ENCODE measurements around the gene SASS6. TPM values are rescaled to one million over a fixed set of nuclear protein-coding genes. Genes with fewer than 3 reads are reported as not detected.
A peak's percentile ranks its signal among the peaks of the same experiment; 100 is the strongest.
"Not testable (repeated sequence)": the region's sequence is repeated elsewhere in the genome, so short reads cannot be mapped to it uniquely, and the experiment has no call there.

SASS6 gene
- polyA plus RNA-seq, 1 donor (not counting 4 experiments of a cell fraction or from before 2014, with no cell fraction given), result 2.5 TPM

- no peak for FAIRE-seq
- no peaks in the 10 kb centered on the region for H3K9me3 ChIP-seq (ENCODE audit: control insufficient read depth, low read depth, low read length)
- H3K36me3 ChIP-seq (ENCODE audit: control insufficient read depth in 2 of 2, extremely low read depth in 1 of 2, insufficient read depth in 2 of 2, low read length in 2 of 2), result peaks cover 0 to 6% of the 10 kb centered on the region in 2 experiments
- no peaks in the 10 kb centered on the region for H3K27me3 ChIP-seq (ENCODE audit: control insufficient read depth, extremely low read depth, insufficient read depth, low read length)
- peaks cover 3% of the 10 kb centered on the region for H3K9me1 ChIP-seq (ENCODE audit: control insufficient read depth, extremely low read depth, insufficient read depth, low read length)
- H3K4me2 ChIP-seq (ENCODE audit: control insufficient read depth, extremely low read depth, insufficient read depth, low read depth, low read length), result peak overlapping the region; percentile 64
- TF ChIP-seq, protein P1, sequence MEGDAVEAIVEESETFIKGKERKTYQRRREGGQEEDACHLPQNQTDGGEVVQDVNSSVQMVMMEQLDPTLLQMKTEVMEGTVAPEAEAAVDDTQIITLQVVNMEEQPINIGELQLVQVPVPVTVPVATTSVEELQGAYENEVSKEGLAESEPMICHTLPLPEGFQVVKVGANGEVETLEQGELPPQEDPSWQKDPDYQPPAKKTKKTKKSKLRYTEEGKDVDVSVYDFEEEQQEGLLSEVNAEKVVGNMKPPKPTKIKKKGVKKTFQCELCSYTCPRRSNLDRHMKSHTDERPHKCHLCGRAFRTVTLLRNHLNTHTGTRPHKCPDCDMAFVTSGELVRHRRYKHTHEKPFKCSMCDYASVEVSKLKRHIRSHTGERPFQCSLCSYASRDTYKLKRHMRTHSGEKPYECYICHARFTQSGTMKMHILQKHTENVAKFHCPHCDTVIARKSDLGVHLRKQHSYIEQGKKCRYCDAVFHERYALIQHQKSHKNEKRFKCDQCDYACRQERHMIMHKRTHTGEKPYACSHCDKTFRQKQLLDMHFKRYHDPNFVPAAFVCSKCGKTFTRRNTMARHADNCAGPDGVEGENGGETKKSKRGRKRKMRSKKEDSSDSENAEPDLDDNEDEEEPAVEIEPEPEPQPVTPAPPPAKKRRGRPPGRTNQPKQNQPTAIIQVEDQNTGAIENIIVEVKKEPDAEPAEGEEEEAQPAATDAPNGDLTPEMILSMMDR (optimal IDR thresholded peaks at IDR 0.05 in 1 of 3, IDR thresholded peaks at IDR 0.05 in 1 of 3, conservative IDR thresholded peaks at IDR 0.05 in 1 of 3; ENCODE audit: extremely low read depth in 1 of 3, insufficient read depth in 2 of 3, low read length in 3 of 3), result no peak
- no peak for TF ChIP-seq EZH2 (IDR thresholded peaks at IDR 0.05; ENCODE audit: low read length)
- H3K79me2 ChIP-seq (ENCODE audit: control insufficient read depth, insufficient read depth, low read length), result peaks cover 82% of the 10 kb centered on the region
- peak overlapping the region; percentile 17 for H3K27ac ChIP-seq (ENCODE audit: control insufficient read depth, insufficient read depth, low read length)
- dilution Hi-C loops (cut with MboI; ENCODE audit: extremely low pct_ligation_motif_present, low sequenced_read_pairs), result no loop called here
- H2AFZ ChIP-seq (ENCODE audit: control insufficient read depth, low read length), result no peak overlapping the region
- H4K20me1 ChIP-seq (ENCODE audit: control insufficient read depth, extremely low read depth, insufficient read depth, low read length), result peaks cover 2% of the 10 kb centered on the region
- no peak overlapping the region for H3K9ac ChIP-seq (ENCODE audit: control insufficient read depth, extremely low read depth, insufficient read depth, low read length)
- no peak overlapping the region for H3K4me3 ChIP-seq (ENCODE audit: control insufficient read depth in 2 of 3, extremely low read depth in 1 of 3, insufficient read depth in 2 of 3, low read depth in 1 of 3, low read length in 3 of 3)
- DNase-seq (ENCODE audit: low read depth, low spot score), result no peak
- peaks cover 39% of the 10 kb centered on the region for H3K4me1 ChIP-seq (ENCODE audit: control insufficient read depth, extremely low read depth, insufficient read depth, low read length)
Measured at GRCh38 chr1:100051401-100051800, 81.3 kb downstream of the SASS6 start.

DNA sequence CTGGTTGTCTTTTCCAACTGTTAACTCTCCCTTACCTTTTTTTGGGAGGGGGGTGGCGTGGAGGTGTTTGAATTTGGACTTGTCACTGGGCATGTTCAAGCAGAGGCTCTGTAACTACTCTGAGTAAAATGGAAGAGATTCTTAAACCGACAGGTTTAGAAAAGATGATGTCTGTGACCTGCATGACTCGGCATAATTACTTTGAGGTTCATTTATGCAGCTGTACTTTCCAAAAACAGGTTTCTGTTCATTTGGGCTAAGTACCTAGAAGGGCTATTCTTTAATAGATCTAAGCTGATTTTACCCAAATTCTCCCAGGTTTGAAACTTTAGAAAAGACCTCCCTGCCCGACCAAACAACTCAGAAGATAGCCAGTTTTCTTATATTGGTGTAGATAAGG is 82.6 kb downstream of the SASS6 start:
- dilution Hi-C loops (cut with MboI; ENCODE audit: extremely low pct_ligation_motif_present, low sequenced_read_pairs), result no loop called here
- DNase-seq (ENCODE audit: low read depth, low spot score), result no peak
- peak overlapping the region in 2 of 3 experiments; percentile 38 to 47 for H3K4me3 ChIP-seq (ENCODE audit: control insufficient read depth in 2 of 3, extremely low read depth in 1 of 3, insufficient read depth in 2 of 3, low read depth in 1 of 3, low read length in 3 of 3)

DNA sequence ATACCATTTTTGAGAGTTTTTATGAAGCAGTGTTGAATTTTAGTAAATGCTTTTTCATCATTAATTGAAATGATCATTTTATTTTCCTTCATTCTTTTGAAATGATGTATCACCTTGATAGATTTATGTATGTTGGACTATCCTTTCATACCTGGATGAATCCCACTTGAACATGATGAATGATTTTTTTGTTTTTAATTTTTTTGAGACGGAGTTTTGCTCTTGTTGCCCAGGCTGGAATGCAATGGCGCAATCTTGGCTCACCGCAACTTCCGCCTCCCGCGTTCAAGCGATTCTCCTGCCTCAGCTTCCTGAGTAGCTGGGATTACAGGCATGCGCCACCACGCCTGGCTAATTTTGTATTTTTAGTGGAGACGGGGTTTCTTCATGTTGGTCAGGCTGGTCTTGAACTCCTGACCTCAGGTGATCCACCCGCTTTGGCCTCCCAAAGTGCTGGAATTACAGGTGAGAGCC is 85.5 kb downstream of the SASS6 start:
- H3K9me3 ChIP-seq (ENCODE audit: control insufficient read depth, low read depth, low read length); H2AFZ ChIP-seq (ENCODE audit: control insufficient read depth, low read length); H3K4me2 ChIP-seq (ENCODE audit: control insufficient read depth, extremely low read depth, insufficient read depth, low read depth, low read length); H3K4me3 ChIP-seq (ENCODE audit: control insufficient read depth in 2 of 3, extremely low read depth in 1 of 3, insufficient read depth in 2 of 3, low read depth in 1 of 3, low read length in 3 of 3); H3K36me3 ChIP-seq (ENCODE audit: control insufficient read depth in 2 of 2, extremely low read depth in 1 of 2, insufficient read depth in 2 of 2, low read length in 2 of 2); H3K27me3 ChIP-seq (ENCODE audit: control insufficient read depth, extremely low read depth, insufficient read depth, low read length); H4K20me1 ChIP-seq (ENCODE audit: control insufficient read depth, extremely low read depth, insufficient read depth, low read length); FAIRE-seq; DNase-seq (ENCODE audit: low read depth, low spot score); H3K9me1 ChIP-seq (ENCODE audit: control insufficient read depth, extremely low read depth, insufficient read depth, low read length); H3K9ac ChIP-seq (ENCODE audit: control insufficient read depth, extremely low read depth, insufficient read depth, low read length); H3K27ac ChIP-seq (ENCODE audit: control insufficient read depth, insufficient read depth, low read length); dilution Hi-C loops (cut with MboI; ENCODE audit: extremely low pct_ligation_motif_present, low sequenced_read_pairs): not testable (repeated sequence)
- peaks cover 45% of the 10 kb centered on the region for H3K4me1 ChIP-seq (ENCODE audit: control insufficient read depth, extremely low read depth, insufficient read depth, low read length)
- peaks cover 86% of the 10 kb centered on the region for H3K79me2 ChIP-seq (ENCODE audit: control insufficient read depth, insufficient read depth, low read length)

More for the DNA sequence above, 82.6 kb downstream of the SASS6 start:
- peaks cover 3% of the 10 kb centered on the region for H3K9me1 ChIP-seq (ENCODE audit: control insufficient read depth, extremely low read depth, insufficient read depth, low read length)
- no peak for TF ChIP-seq EZH2 (IDR thresholded peaks at IDR 0.05; ENCODE audit: low read length)
- TF ChIP-seq, protein P1 (optimal IDR thresholded peaks at IDR 0.05 in 1 of 3, IDR thresholded peaks at IDR 0.05 in 1 of 3, conservative IDR thresholded peaks at IDR 0.05 in 1 of 3; ENCODE audit: extremely low read depth in 1 of 3, insufficient read depth in 2 of 3, low read length in 3 of 3), result no peak
- H3K36me3 ChIP-seq (ENCODE audit: control insufficient read depth in 2 of 2, extremely low read depth in 1 of 2, insufficient read depth in 2 of 2, low read length in 2 of 2), result peaks cover 0 to 6% of the 10 kb centered on the region in 2 experiments
- peak overlapping the region; percentile 63 for H3K4me2 ChIP-seq (ENCODE audit: control insufficient read depth, extremely low read depth, insufficient read depth, low read depth, low read length)
- H2AFZ ChIP-seq (ENCODE audit: control insufficient read depth, low read length), result no peak overlapping the region
- no peaks in the 10 kb centered on the region for H3K27me3 ChIP-seq (ENCODE audit: control insufficient read depth, extremely low read depth, insufficient read depth, low read length)
- peaks cover 2% of the 10 kb centered on the region for H4K20me1 ChIP-seq (ENCODE audit: control insufficient read depth, extremely low read depth, insufficient read depth, low read length)
- H3K9me3 ChIP-seq (ENCODE audit: control insufficient read depth, low read depth, low read length), result no peaks in the 10 kb centered on the region
- peak overlapping the region; percentile 26 for H3K9ac ChIP-seq (ENCODE audit: control insufficient read depth, extremely low read depth, insufficient read depth, low read length)
- H3K4me1 ChIP-seq (ENCODE audit: control insufficient read depth, extremely low read depth, insufficient read depth, low read length), result peaks cover 43% of the 10 kb centered on the region
- FAIRE-seq, result peak; percentile 77
- peaks cover 83% of the 10 kb centered on the region for H3K79me2 ChIP-seq (ENCODE audit: control insufficient read depth, insufficient read depth, low read length)
- H3K27ac ChIP-seq (ENCODE audit: control insufficient read depth, insufficient read depth, low read length), result peak overlapping the region; percentile 78

Data from keratinocyte (primary cell).